Subcutaneous adipose tissue (tissue), 4 donors: ENCODE data around the gene SOBP. TPM values are rescaled to one million over a fixed set of nuclear protein-coding genes. Genes with fewer than 3 reads are reported as not detected.

Source experiments
- total RNA-seq, 4 donors: library from RNA; depleted of rRNA; stranded (reverse); fragments of >200 nt; gene quantifications; one replicate each; pipeline ENCODE4 v1.1.0, GENCODE V29; 2016
- TF ChIP-seq, protein P1 (sequence below): fragments of 450-650 bp; IDR thresholded peaks from one replicate; pipeline ENCODE4 v1.5.1; 2016; ENCODE audit warnings: low read depth, mild to moderate bottlenecking, control low read depth, antibody characterized with exemption, moderate library complexity

The SOBP gene
- total RNA-seq, 4 donors from 2014 or later, result 4.0 to 7.5 (median 5.5) TPM

DNA sequence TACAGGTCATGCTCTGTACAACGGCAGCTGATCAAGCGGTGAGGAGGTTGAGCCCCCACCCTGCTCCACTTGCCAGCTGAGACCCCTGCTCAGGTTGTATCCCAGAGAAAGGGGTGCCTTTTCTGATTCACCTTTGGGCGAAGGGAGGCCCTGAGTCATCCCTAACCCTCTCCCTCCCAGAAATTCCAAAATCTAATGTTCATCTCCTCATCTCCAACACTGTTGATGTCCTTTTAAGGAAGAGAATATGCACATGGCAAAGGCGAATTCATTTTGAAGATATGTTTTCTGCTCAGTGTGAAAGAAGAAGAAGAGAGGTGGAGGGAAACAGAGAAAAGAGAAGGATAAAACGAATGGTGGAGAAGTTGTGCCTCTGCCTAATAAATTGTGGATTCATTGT lies 213.7 kb downstream of the SOBP start:
- TF ChIP-seq, protein P1, sequence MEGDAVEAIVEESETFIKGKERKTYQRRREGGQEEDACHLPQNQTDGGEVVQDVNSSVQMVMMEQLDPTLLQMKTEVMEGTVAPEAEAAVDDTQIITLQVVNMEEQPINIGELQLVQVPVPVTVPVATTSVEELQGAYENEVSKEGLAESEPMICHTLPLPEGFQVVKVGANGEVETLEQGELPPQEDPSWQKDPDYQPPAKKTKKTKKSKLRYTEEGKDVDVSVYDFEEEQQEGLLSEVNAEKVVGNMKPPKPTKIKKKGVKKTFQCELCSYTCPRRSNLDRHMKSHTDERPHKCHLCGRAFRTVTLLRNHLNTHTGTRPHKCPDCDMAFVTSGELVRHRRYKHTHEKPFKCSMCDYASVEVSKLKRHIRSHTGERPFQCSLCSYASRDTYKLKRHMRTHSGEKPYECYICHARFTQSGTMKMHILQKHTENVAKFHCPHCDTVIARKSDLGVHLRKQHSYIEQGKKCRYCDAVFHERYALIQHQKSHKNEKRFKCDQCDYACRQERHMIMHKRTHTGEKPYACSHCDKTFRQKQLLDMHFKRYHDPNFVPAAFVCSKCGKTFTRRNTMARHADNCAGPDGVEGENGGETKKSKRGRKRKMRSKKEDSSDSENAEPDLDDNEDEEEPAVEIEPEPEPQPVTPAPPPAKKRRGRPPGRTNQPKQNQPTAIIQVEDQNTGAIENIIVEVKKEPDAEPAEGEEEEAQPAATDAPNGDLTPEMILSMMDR, result no peak

GRCh38 chr6:107704347-107705013 lies 214.6 kb downstream of the SOBP start:
- TF ChIP-seq, protein P1, result no peak

GRCh38 chr6:107706516-107707115 lies 216.7 kb downstream of the SOBP start:
- TF ChIP-seq, protein P1, result no peak

DNA sequence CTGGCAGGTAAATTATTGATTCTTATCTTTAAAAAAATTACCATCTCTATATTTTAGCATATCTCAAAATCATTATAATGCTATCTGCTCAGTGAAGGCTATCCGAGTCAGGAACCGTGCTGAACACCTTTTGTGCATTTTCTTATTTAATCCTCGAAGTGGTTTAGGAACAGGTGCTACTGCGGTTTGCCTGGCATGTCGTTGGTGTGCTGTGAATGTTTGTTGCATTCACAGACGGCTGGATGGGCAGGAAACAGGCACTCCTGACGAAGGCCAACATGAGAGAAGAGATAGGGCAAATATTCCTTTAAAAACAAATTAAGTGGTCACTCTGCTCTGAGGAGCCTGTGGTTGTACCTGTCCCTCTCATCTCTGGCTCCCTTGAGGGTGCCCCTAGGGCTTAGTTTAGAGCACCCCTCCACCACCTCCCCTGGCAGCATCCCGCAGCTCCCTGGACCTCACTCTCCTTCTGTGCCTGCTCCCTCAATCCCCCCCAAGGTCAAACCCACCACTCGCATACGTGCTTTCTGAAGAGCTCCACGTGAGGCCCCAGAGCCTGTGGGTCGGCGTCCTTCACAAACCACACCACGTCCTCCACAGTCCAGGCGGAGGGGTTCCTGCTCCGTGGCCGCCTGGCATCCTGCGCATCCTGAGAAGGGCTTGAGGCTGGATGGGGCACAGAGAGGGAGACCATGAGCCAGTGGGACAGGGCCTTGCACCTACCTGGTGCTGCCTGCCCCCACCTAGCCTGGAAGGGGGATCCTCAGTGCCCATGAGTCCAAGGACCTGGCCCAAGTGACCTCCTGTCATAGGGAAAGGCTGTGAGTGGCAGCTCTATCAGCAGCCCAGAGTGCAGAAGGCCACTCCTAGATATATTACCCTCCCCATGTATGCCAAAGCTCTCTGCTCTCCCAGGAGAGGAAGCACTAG lies 217.7 kb downstream of the SOBP start:
- TF ChIP-seq, protein P1, result no peak

DNA sequence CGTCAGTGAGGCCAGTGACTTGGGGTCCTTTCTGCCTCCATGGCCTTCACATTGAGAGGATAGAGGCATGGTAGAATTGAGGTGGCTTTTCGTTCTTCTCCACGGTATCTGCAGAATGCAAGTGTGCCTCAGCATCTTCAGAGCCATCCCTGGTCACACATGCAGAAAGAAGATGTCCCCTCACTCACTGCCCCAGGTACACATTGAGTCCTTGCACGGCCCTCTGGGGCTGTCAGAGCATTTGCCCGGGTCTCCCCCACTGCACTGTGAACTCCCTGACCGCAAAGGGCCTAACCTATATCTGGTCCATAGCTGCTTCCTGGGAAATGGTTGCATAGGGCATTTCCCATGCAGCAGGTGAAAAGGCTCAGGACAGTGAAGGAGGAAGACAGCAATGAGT lies 218.5 kb downstream of the SOBP start:
- TF ChIP-seq, protein P1, result no peak

DNA sequence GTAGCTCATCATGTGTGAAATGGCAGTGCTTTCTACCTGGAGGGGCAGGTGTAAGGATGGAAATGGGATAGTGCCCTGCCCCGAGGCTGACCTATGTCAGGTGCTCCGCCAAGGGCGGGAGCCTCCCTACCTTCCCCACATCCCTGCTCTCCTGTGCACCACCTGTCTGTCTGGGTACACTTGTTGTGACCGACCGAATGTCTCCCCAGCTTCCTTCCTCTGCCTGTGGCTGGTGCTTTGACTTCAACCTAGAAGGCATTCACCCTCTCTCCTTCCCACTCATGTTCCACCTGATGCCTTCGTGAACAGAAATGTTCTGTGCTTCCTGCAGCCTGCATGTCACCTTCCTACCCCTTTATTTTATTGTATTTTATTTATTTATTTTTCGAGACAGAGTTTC lies 219.4 kb downstream of the SOBP start:
- TF ChIP-seq, protein P1, result no peak

Other genes starting within 250 kb of the SOBP start
- 10 to 100 TPM in 1 of 4 donors, 1 to 10 TPM in 3; 7.3 to 11.3 (median 8.9) TPM for gene PDSS2, start 30.6 kb upstream of the SOBP start, total RNA-seq